ENCODE data around the gene ZNF213.
A peak's percentile ranks its signal among the peaks of the same experiment; 100 is the strongest.

ZNF213 gene

GRCh38 chr16:3101018-3101840 is 33.6 kb upstream of the ZNF213 start:
- DNase-seq = no peak

- no peak for DNase-seq
These were observed 32.9 kb upstream of the ZNF213 start for GRCh38 chr16:3101841-3102470.

- peak; percentile 81 to 93 (median 85) for DNase-seq
These were observed 28.5 kb upstream of the ZNF213 start for GRCh38 chr16:3106205-3106928.

- no peak for DNase-seq
These were observed 22.6 kb upstream of the ZNF213 start, which contains the start of gene ZNF205 for GRCh38 chr16:3112058-3112880. TSS of gene ZNF205 (plus strand) at chr16:3112586. CDS start at chr16:3113431, 845 bp downstream.

GRCh38 chr16:3112881-3113574 is 21.8 kb upstream of the ZNF213 start:
- no peak for DNase-seq

GRCh38 chr16:3113765-3114479 is 20.9 kb upstream of the ZNF213 start:
- no peak for DNase-seq

GRCh38 chr16:3115003-3115402 is 19.8 kb upstream of the ZNF213 start:
- DNase-seq = no peak

- DNase-seq = no peak
These were observed 19.3 kb upstream of the ZNF213 start for GRCh38 chr16:3115561-3115960.

- no peak for DNase-seq
These were observed 16.5 kb upstream of the ZNF213 start for GRCh38 chr16:3118204-3118790.

- DNase-seq = no peak
These were observed 16.0 kb upstream of the ZNF213 start for GRCh38 chr16:3118846-3119245.

GRCh38 chr16:3119286-3119685 is 15.5 kb upstream of the ZNF213 start:
- DNase-seq = no peak

- DNase-seq = no peak
These were observed 15.0 kb upstream of the ZNF213 start for GRCh38 chr16:3119701-3120408.

- no peak for DNase-seq
These were observed 14.4 kb upstream of the ZNF213 start for GRCh38 chr16:3120435-3120834.

- no peak for DNase-seq
These were observed 12.9 kb upstream of the ZNF213 start for GRCh38 chr16:3121851-3122467.

GRCh38 chr16:3122926-3123570 is 11.8 kb upstream of the ZNF213 start:
- no peak for DNase-seq

- peak; percentile 88 to 95 (median 92) for DNase-seq
These were observed 10.6 kb upstream of the ZNF213 start for GRCh38 chr16:3123986-3124886.

- no peak for DNase-seq
These were observed 7.1 kb upstream of the ZNF213 start for GRCh38 chr16:3127745-3128144.
